ENCODE results near the gene SULT1A1.
"Not testable (repeated sequence)": the region's sequence is repeated elsewhere in the genome, so short reads cannot be mapped to it uniquely, and the experiment has no call there.

- TF ChIP-seq, protein P1, sequence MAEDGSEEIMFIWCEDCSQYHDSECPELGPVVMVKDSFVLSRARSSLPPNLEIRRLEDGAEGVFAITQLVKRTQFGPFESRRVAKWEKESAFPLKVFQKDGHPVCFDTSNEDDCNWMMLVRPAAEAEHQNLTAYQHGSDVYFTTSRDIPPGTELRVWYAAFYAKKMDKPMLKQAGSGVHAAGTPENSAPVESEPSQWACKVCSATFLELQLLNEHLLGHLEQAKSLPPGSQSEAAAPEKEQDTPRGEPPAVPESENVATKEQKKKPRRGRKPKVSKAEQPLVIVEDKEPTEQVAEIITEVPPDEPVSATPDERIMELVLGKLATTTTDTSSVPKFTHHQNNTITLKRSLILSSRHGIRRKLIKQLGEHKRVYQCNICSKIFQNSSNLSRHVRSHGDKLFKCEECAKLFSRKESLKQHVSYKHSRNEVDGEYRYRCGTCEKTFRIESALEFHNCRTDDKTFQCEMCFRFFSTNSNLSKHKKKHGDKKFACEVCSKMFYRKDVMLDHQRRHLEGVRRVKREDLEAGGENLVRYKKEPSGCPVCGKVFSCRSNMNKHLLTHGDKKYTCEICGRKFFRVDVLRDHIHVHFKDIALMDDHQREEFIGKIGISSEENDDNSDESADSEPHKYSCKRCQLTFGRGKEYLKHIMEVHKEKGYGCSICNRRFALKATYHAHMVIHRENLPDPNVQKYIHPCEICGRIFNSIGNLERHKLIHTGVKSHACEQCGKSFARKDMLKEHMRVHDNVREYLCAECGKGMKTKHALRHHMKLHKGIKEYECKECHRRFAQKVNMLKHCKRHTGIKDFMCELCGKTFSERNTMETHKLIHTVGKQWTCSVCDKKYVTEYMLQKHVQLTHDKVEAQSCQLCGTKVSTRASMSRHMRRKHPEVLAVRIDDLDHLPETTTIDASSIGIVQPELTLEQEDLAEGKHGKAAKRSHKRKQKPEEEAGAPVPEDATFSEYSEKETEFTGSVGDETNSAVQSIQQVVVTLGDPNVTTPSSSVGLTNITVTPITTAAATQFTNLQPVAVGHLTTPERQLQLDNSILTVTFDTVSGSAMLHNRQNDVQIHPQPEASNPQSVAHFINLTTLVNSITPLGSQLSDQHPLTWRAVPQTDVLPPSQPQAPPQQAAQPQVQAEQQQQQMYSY (CRISPR knock-in tag; IDR thresholded peaks at IDR 0.05), result not testable (repeated sequence)
- TF ChIP-seq CTCF (IDR thresholded peaks at IDR 0.05); HMGA2 (CRISPR knock-in tag; IDR thresholded peaks at IDR 0.05): not testable (repeated sequence)
- TF ChIP-seq, protein P2, sequence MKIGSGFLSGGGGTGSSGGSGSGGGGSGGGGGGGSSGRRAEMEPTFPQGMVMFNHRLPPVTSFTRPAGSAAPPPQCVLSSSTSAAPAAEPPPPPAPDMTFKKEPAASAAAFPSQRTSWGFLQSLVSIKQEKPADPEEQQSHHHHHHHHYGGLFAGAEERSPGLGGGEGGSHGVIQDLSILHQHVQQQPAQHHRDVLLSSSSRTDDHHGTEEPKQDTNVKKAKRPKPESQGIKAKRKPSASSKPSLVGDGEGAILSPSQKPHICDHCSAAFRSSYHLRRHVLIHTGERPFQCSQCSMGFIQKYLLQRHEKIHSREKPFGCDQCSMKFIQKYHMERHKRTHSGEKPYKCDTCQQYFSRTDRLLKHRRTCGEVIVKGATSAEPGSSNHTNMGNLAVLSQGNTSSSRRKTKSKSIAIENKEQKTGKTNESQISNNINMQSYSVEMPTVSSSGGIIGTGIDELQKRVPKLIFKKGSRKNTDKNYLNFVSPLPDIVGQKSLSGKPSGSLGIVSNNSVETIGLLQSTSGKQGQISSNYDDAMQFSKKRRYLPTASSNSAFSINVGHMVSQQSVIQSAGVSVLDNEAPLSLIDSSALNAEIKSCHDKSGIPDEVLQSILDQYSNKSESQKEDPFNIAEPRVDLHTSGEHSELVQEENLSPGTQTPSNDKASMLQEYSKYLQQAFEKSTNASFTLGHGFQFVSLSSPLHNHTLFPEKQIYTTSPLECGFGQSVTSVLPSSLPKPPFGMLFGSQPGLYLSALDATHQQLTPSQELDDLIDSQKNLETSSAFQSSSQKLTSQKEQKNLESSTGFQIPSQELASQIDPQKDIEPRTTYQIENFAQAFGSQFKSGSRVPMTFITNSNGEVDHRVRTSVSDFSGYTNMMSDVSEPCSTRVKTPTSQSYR (CRISPR knock-in tag; IDR thresholded peaks at IDR 0.05), result not testable (repeated sequence)
- TF ChIP-seq, protein P3, sequence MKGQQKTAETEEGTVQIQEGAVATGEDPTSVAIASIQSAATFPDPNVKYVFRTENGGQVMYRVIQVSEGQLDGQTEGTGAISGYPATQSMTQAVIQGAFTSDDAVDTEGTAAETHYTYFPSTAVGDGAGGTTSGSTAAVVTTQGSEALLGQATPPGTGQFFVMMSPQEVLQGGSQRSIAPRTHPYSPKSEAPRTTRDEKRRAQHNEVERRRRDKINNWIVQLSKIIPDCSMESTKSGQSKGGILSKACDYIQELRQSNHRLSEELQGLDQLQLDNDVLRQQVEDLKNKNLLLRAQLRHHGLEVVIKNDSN (CRISPR knock-in tag; IDR thresholded peaks at IDR 0.05), result not testable (repeated sequence)
- TF ChIP-seq, protein P4, sequence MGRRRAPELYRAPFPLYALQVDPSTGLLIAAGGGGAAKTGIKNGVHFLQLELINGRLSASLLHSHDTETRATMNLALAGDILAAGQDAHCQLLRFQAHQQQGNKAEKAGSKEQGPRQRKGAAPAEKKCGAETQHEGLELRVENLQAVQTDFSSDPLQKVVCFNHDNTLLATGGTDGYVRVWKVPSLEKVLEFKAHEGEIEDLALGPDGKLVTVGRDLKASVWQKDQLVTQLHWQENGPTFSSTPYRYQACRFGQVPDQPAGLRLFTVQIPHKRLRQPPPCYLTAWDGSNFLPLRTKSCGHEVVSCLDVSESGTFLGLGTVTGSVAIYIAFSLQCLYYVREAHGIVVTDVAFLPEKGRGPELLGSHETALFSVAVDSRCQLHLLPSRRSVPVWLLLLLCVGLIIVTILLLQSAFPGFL (CRISPR knock-in tag; IDR thresholded peaks at IDR 0.05; ENCODE audit: borderline replicate concordance), result not testable (repeated sequence)
Observed at GRCh38 chr16:28600965-28601364, 8.9 kb downstream of the SULT1A1 start.

Measured in WTC11 (cell line).